ENCODE measurements around the gene TXLNA. TPM values are rescaled to one million over a fixed set of nuclear protein-coding genes. Genes with fewer than 3 reads are reported as not detected.

Gene TXLNA
- polyA plus RNA-seq, 1 experiment, result 38.5 TPM

DNA sequence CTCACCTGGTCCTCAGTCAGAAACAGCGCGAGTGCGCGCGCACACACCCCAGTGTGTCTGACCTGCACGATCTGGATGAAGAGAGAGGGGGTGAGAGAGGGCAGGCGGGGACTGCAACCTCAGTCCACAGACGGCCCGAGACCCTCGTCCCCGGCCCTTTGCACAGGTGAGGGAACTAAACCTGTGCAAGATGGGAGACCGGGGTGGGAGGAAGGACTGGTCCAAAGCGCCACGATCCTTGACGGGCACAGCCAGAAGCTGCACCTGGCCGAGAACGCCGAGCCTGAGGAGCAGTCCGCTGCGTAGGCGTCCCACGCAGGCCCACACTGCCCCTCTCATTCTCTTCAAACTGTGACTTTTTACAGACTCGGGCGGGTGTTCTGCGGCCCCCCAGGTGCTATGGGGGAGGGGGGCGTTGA, 25.5 kb downstream of the TXLNA start:
- CTCF ChIA-PET, result interaction anchor here (1.3 to 1.8 kb wide), 2 partner anchors 11 to 131 kb away, joined by 6 to 17 read pairs; partner anchors contain the start of gene MARCKSL1
- Histone ChIP-seq H3K36me3 (ENCODE audit: control insufficient read depth, insufficient read depth, low read length) (peaks cover 3% of the 10 kb centered on the region; the same call in 1 of the 2 replicates), H3K4me3 (ENCODE audit: low read depth, low read length) (peak overlapping the region; percentile 74), H3K27me3 (ENCODE audit: control insufficient read depth, insufficient read depth, low read length) (no peaks in the 10 kb centered on the region)
- no peak for DNase-seq (ENCODE audit: low read depth)
- POLR2A ChIA-PET, result interaction anchor here (0.6 kb wide), 1 partner anchor 11 kb away, joined by 3 read pairs; no protein-coding TSS in a partner anchor
- TF ChIP-seq, protein P1, sequence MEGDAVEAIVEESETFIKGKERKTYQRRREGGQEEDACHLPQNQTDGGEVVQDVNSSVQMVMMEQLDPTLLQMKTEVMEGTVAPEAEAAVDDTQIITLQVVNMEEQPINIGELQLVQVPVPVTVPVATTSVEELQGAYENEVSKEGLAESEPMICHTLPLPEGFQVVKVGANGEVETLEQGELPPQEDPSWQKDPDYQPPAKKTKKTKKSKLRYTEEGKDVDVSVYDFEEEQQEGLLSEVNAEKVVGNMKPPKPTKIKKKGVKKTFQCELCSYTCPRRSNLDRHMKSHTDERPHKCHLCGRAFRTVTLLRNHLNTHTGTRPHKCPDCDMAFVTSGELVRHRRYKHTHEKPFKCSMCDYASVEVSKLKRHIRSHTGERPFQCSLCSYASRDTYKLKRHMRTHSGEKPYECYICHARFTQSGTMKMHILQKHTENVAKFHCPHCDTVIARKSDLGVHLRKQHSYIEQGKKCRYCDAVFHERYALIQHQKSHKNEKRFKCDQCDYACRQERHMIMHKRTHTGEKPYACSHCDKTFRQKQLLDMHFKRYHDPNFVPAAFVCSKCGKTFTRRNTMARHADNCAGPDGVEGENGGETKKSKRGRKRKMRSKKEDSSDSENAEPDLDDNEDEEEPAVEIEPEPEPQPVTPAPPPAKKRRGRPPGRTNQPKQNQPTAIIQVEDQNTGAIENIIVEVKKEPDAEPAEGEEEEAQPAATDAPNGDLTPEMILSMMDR (IDR thresholded peaks at IDR 0.05; ENCODE audit: insufficient read depth, low read depth, low read length), result no peak

DNA sequence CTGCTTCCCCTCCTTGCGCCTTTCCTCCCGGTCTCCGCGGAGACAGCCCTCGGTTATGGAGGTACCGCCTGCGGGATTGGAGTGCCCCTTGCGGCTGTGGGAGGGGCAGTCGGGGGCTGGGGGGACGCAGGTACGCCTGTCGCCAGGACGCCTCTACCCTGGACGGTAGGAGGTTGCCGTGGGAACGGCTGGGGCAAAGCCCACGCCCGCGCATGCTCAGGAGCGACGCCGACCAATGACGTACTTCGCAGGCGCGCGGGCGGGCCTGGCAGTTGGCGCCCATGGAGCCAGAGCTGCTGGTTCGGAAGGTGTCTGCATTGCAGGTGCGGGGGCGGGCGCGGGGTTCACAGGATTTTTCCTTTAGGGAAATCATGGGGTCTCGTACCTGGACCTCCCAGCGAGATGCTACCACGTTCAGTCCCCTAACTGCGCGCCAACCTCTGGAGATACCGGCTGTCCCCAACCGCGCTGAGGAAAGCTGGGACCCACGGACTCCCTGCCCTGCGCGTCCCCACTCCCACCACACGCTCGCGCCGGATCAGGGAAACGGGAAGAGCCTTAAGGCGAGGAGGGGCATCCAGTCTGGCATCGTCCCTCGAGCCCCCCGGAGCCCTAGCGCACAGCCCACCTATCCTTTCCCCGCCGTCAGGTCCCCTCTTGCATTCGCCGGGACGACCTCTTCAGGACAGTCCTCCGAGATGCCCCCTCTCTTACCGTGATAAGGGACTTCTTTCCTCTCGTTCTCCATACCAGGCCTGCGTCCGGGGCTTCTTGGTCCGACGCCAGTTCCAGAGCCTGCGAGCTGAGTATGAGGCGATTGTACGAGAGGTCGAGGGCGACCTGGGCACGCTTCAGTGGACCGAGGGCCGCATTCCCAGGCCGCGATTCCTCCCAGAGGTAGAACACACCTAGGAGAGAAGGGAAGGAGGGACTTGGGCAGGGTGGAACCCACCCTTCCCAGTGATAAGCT, 26.2 kb downstream of the TXLNA start, which contains the start of gene IQCC:
IQCC (plus strand) TSS at position 271 of the 970 bp plus-strand sequence; CDS start at position 282, 11 bp downstream.
- CTCF ChIA-PET, result interaction anchor here (1.3 to 1.8 kb wide), 3 partner anchors 10 to 130 kb away, joined by 3 to 17 read pairs (median 6); partner anchors contain the start of gene MARCKSL1
- POLR2A ChIA-PET, result interaction anchor here (0.6 kb wide), 1 partner anchor 12 kb away, joined by 3 read pairs; no protein-coding TSS in a partner anchor

DNA sequence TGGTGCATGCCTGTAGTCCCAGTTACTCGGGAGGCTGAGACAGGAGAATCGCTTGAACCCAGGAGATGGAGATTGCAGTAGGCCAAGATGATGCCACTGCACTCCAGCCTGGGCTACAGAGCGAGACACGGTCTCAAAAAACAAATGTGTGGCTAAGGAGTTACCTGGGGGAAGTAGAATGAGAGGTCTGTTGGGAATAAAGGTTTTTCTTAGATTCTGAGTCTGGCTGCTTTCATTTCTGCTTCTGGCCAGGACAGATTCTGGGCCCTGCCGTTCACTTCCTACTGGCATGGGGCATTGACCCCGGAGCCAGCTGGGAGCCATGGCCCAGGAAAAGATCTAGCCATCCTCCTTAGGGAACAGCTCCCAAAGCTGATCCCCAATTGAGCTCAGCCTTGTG, 29.0 kb downstream of the TXLNA start:
- Histone ChIP-seq H3K4me3 (ENCODE audit: low read depth, low read length) (no peak overlapping the region), H3K27me3 (ENCODE audit: control insufficient read depth, insufficient read depth, low read length) (no peaks in the 10 kb centered on the region), H3K36me3 (ENCODE audit: control insufficient read depth, insufficient read depth, low read length) (peaks cover 6% of the 10 kb centered on the region; the same call in 1 of the 2 replicates)
- TF ChIP-seq, protein P1 (IDR thresholded peaks at IDR 0.05; ENCODE audit: insufficient read depth, low read depth, low read length), result no peak
- POLR2A ChIA-PET, result no interaction called here
- CTCF ChIA-PET, result no interaction called here
- DNase-seq (ENCODE audit: low read depth), result no peak

More for the DNA sequence above, 26.2 kb downstream of the TXLNA start, which contains the start of gene IQCC:
- H3K4me3 ChIP-seq (ENCODE audit: low read depth, low read length), result peak within 1 kb of the TSS; percentile 74
- no peak for DNase-seq (ENCODE audit: low read depth)
- peaks cover 3% of the 10 kb centered on the region; the same call in 1 of the 2 replicates for H3K36me3 ChIP-seq (ENCODE audit: control insufficient read depth, insufficient read depth, low read length)
- no peaks in the 10 kb centered on the region for H3K27me3 ChIP-seq (ENCODE audit: control insufficient read depth, insufficient read depth, low read length)
- TF ChIP-seq, protein P1 (IDR thresholded peaks at IDR 0.05; ENCODE audit: insufficient read depth, low read depth, low read length), result no peak

DNA sequence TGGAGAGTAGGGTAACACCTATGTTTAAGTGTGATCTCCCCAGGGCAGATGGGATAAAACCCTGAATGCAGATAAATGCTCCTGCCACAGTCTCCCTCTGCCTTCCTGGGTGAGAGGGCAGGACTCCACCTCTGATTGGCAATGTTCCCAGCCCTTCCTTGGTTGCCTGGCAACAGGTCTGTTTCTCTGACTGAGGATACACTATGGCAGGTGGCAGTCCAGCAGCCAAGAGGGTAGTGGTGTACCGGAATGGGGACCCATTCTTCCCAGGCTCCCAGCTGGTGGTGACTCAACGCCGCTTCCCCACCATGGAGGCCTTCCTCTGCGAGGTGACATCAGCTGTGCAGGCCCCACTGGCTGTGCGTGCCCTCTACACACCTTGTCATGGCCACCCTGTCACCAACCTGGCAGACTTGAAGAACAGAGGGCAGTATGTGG, 29.4 kb downstream of the TXLNA start, which contains the start of gene DCDC2B:
DCDC2B (plus strand) TSS at position 199 of the 438 bp plus-strand sequence; CDS start at position 204, 5 bp downstream.
- Histone ChIP-seq H3K27me3 (ENCODE audit: control insufficient read depth, insufficient read depth, low read length) (no peaks in the 10 kb centered on the region), H3K4me3 (ENCODE audit: low read depth, low read length) (no peak within 1 kb of the TSS), H3K36me3 (ENCODE audit: control insufficient read depth, insufficient read depth, low read length) (peaks cover 6% of the 10 kb centered on the region; the same call in 1 of the 2 replicates)
- POLR2A ChIA-PET, result no interaction called here
- CTCF ChIA-PET, result no interaction called here
- TF ChIP-seq, protein P1 (IDR thresholded peaks at IDR 0.05; ENCODE audit: insufficient read depth, low read depth, low read length), result no peak
- DNase-seq (ENCODE audit: low read depth), result no peak

Data from BJ (cell line).